ENCODE data around the gene UBAC2.

The UBAC2 gene

GRCh38 chr13:99421758-99422585 lies 221.3 kb downstream of the UBAC2 start:
- no peak for DNase-seq

GRCh38 chr13:99422586-99423220 lies 222.0 kb downstream of the UBAC2 start:
- no peak for DNase-seq

DNA sequence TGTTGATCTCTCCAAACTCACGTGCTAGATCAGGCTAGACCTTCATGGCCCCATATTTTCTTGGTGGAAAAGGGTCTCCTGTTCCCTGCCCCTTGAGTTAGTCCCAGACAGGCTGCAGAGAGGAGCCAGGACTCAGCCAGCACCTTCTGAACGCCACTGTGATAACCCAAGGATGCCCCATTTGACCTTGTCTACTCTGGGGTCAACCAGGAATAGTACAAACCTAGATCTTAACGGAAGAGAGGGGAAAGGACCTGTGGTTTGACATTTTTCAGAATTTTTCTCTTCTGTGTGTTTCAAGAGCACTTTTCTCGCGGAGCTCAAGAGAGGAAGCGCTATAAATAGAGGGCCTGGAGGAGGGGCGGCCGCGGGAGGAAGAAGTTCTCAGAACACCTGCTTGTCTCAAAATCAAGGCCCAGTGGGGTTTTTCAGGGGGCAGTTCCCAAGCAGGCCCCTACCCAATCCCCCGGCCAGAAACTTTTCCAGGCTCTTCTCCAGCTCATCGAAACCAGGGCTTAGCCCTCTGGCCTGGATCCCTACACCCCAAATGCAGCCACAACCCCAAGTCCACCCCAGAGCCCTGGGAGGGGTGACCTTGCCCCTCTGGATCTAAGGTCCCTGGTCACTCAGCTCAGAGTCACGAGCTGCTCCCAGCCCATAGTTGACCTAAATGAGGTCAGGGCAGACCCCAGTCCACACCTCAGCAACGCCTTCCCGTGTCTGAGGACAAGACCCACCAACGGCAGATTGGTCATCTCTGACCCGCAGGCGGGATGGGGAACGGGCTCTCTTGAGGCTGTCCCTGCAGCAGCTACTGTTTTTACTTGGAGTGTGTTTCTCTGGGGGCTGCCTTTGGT lies 225.1 kb downstream of the UBAC2 start:
- no peak for DNase-seq

- no peak for DNase-seq
Measured at GRCh38 chr13:99426426-99426825, 225.8 kb downstream of the UBAC2 start.

GRCh38 chr13:99429670-99430069 lies 229.0 kb downstream of the UBAC2 start:
- no peak for DNase-seq

DNA sequence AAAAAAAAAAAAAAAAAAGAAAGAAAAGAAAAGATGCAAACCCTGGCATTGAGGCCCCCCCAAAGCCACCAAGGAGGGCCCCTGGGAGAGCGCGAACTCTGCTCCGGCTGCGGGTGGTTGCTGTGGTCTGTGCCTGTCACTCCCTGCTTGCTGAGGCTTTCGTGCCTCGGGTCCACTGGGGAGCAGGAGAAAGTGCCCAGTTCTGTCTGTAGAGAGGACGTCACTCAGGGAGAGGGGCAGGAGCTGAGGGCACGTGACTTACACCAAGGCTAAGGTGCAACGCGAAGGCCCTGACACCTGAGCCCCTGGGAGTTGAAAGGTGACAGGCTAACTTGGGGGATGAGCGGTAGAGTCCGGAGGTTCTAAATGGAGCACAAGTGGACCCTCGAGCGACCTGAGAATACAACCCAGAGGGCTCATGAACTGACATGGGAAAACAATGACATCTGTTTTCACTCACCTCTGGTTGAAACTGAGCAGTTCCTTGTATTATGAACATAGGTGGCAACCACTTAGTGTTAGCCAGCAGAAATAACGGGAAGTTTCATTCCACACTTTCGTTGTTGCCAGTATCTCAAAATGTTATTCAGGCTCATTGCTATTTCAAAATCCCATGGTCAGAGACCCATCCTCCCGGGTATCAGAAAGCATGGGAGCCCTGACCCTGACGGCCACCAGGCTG lies 231.4 kb downstream of the UBAC2 start:
- DNase-seq = no peak

DNA sequence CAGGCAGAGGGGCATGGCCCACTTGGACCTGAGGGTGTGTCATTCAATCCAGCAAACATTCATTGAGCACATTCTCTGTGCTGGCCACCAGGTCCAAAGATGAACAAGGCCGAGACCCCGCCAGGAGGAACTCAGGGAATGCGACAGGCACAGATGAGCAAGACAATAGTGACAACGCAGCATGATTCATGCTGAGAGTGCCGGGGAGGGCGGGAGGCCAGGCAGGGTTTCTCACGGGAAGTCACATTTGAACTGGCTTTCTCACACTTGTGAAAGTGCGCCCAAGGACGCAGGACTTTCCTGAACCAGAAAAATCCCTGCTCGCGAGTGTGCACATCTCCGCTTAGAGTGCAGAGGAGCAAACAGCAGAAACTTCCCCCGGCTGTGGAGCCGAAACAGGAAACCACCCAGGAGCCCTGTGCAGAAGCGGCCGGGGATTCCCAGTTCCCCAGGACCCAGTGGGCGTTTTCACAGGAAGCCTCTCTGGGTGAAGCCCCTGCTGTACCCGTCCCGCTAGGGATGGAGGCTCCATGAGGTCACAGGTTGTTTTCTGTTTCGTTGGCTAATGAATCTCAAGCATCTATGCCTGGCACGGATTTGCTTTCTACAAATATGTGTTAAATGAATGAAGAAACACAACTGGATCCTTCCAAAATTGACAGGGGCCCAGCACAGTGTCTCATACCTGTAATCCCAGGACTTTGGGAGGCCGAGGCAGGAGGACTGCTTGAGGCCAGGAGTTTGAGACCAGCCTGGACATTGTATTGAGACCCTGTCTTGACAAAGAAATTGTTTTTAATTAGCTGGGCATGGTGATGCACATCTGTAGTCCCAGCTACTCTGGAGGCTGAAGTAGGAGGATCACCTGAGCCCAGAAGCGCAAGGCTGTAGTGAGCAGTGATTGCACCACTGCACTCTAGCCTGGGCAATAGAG lies 232.2 kb downstream of the UBAC2 start:
- no peak for DNase-seq

GRCh38 chr13:99433543-99434075 lies 233.0 kb downstream of the UBAC2 start:
- DNase-seq = no peak

GRCh38 chr13:99434258-99434788 lies 233.7 kb downstream of the UBAC2 start:
- no peak for DNase-seq

GRCh38 chr13:99435116-99435515 lies 234.5 kb downstream of the UBAC2 start:
- DNase-seq = no peak

DNA sequence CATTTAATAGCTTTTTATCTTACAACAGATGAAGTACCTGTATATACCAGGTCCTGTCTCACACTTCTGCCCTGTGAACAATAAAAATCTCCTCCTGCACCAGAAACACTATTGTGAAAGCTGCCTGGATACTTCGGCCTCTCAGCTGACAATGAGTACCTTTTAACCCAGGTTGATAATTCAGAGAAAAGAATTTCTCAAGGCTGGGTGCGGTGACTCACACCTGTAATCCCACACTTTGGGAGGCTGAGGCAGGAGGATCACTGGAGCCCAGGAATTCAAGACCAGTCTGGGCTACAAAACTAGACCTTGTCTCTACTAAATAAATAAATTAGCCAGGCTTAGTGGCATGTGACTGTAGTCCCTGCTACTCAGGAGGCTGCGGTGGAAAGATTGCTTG lies 235.3 kb downstream of the UBAC2 start:
- DNase-seq = no peak
